OCI-LY7 (cell line): ENCODE measurements around the gene TNS1.

Experiments
- CTCF ChIP-seq: fragments of 200-600 bp; sonication (generic); conservative IDR thresholded peaks from 2 replicates; pipeline ENCODE4 v1.5.1; 2014; ENCODE audit warnings: mild to moderate bottlenecking, antibody characterized with exemption, low read length, moderate library complexity, mixed read lengths
- EZH2phosphoT487 ChIP-seq: fragments of 200-600 bp; sonication (generic); IDR thresholded peaks from 2 replicates; pipeline ENCODE4 v1.6.1; 2018; ENCODE audit warnings: low read depth, borderline replicate concordance, mild to moderate bottlenecking, mixed run types, antibody characterized with exemption, low read length, moderate library complexity, mixed read lengths

GRCh38 chr2:218002845-218003180 lies at the start of gene TNS1:
- no peak for TF ChIP-seq CTCF
- no peak for TF ChIP-seq EZH2phosphoT487
